H1 (cell line): ENCODE results near the gene CRTC3. TPM values are rescaled to one million over a fixed set of nuclear protein-coding genes. Genes with fewer than 3 reads are reported as not detected.

Experiments
- CTCF ChIA-PET: fragments of 300-600 bp; sonication (Branson Sonifier 250); formaldehyde crosslinking; loops from one replicate; lab custom pipeline; 2021; ENCODE audit not compliant: partially characterized antibody; lab: Charles Lee
- POLR2A ChIA-PET: fragments of 300-600 bp; sonication (Branson Sonifier 250); formaldehyde crosslinking; loops from one replicate; lab custom pipeline; 2021; ENCODE audit warnings: inconsistent platforms; ENCODE audit not compliant: partially characterized antibody; lab: Charles Lee
- DNase-seq, 2 experiments: peaks; one replicate each; pipeline versions ENCODE4 v3.0.0 to v3.0.0-alpha.2; 2010 to 2022; ENCODE audit warnings: low spot score in 2 of 2, low read depth in 1 of 2, mixed read lengths in 1 of 2
- FAIRE-seq: peaks from 2 replicates; lab custom pipeline; 2011; peaks lifted over from hg19 to GRCh38; lab: Jason Lieb, UNC
- H2AFZ ChIP-seq: 2 replicates; pipeline ENCODE4 v1.8.1; 2012; ENCODE audit warnings: low read length, inconsistent platforms
- H2AK5ac ChIP-seq: 2 replicates; pipeline ENCODE4 v1.6.1; 2013; ENCODE audit warnings: low read depth, low read length
- H2BK120ac ChIP-seq: replicated peaks from 2 replicates; pipeline ENCODE3; 2013; ENCODE audit warnings: low read depth, low read length, inconsistent platforms
- H2BK12ac ChIP-seq: 2 replicates; pipeline ENCODE4 v1.6.1; 2013; ENCODE audit warnings: low read depth, low read length
- H2BK15ac ChIP-seq: 2 replicates; pipeline ENCODE4 v1.6.1; 2013; ENCODE audit warnings: low read length
- H2BK20ac ChIP-seq: 2 replicates; pipeline ENCODE4 v1.6.1; 2013; ENCODE audit warnings: low read length
- H2BK5ac ChIP-seq: 2 replicates; pipeline ENCODE4 v1.6.1; 2013; ENCODE audit warnings: low read depth, low read length
- H3K14ac ChIP-seq: 2 replicates; pipeline ENCODE4 v1.6.1; 2013; ENCODE audit warnings: inconsistent platforms; ENCODE audit not compliant: insufficient read length
- H3K18ac ChIP-seq: 2 replicates; pipeline ENCODE4 v1.6.1; 2013; ENCODE audit warnings: low read length; ENCODE audit errors: extremely low read depth
- H3K23ac ChIP-seq: 2 replicates; pipeline ENCODE4 v1.6.1; 2013; ENCODE audit warnings: inconsistent platforms; ENCODE audit not compliant: insufficient read length
- H3K23me2 ChIP-seq: 2 replicates; pipeline ENCODE4 v1.6.1; 2013; ENCODE audit warnings: low read depth, low read length
- H3K27ac ChIP-seq: 2 replicates; pipeline ENCODE4 v1.6.1; 2011; ENCODE audit warnings: low read depth, low read length, inconsistent platforms
- H3K27me3 ChIP-seq, 4 experiments: replicated peaks in 1 of 4; 1 replicate in 1 of 4; 2 replicates in 3 of 4; pipeline versions ENCODE4 v1.6.1 to v1.8.1; 2011 to 2013; ENCODE audit warnings: low read length in 3 of 4, mild to moderate bottlenecking in 3 of 4, inconsistent platforms in 2 of 4, mixed read lengths in 2 of 4, moderate library complexity in 1 of 4; ENCODE audit not compliant: control insufficient read depth in 3 of 4, insufficient read depth in 3 of 4; ENCODE audit errors: extremely low read depth in 1 of 4
- H3K36me3 ChIP-seq, 4 experiments: 2 replicates each; pipeline versions ENCODE4 v1.6.1 to v1.8.1; 2011 to 2013; ENCODE audit warnings: mild to moderate bottlenecking in 4 of 4, low read length in 3 of 4, moderate library complexity in 2 of 4, control low read depth in 1 of 4, inconsistent platforms in 1 of 4; ENCODE audit not compliant: insufficient read depth in 4 of 4, control insufficient read depth in 2 of 4
- H3K4ac ChIP-seq: replicated peaks from 2 replicates; pipeline ENCODE3; 2013; ENCODE audit warnings: low read length, low read depth, mixed read lengths, inconsistent platforms; ENCODE audit not compliant: insufficient read length
- H3K4me1 ChIP-seq, 4 experiments: replicated peaks in 1 of 4; 1 replicate in 1 of 4; 2 replicates in 3 of 4; pipeline versions ENCODE4 v1.6.1 to v1.8.1; 2011 to 2013; ENCODE audit warnings: low read length in 3 of 4, inconsistent platforms in 2 of 4, mixed read lengths in 1 of 4; ENCODE audit not compliant: insufficient read depth in 4 of 4, control insufficient read depth in 3 of 4
- H3K4me2 ChIP-seq, 2 experiments: 2 replicates each; pipeline versions ENCODE4 v1.6.1 to v1.8.1; 2011 to 2013; ENCODE audit warnings: low read depth in 2 of 2, low read length in 2 of 2, control low read depth in 1 of 2, inconsistent platforms in 1 of 2, mild to moderate bottlenecking in 1 of 2; ENCODE audit not compliant: insufficient read depth in 1 of 2
- H3K4me3 ChIP-seq, 4 experiments: fragments of 200-600, 300-600 bp in 1 of 4; sonication (generic), shearing (Covaris generic), sonication (Bioruptor Twin) in 1 of 4; 2 replicates each; pipeline versions ENCODE4 v1.5.1 to v1.8.1; 2011 to 2016; ENCODE audit warnings: low read length in 4 of 4, low read depth in 3 of 4, control low read depth in 2 of 4, inconsistent platforms in 2 of 4, mild to moderate bottlenecking in 2 of 4, mixed read lengths in 1 of 4, moderate library complexity in 1 of 4; ENCODE audit not compliant: insufficient read depth in 2 of 4; ENCODE audit errors: extremely low read depth in 1 of 4
- H3K56ac ChIP-seq: replicated peaks from 2 replicates; pipeline ENCODE3; 2013; ENCODE audit warnings: low read depth, mild to moderate bottlenecking, mixed read lengths, low read length, inconsistent platforms; ENCODE audit not compliant: insufficient read length
- H3K79me1 ChIP-seq: 2 replicates; pipeline ENCODE4 v1.6.1; 2013; ENCODE audit warnings: low read depth, low read length, control low read depth
- H3K79me2 ChIP-seq, 2 experiments: 2 replicates each; pipeline versions ENCODE4 v1.6.1 to v1.8.1; 2012 to 2013; ENCODE audit warnings: low read length in 2 of 2, mild to moderate bottlenecking in 2 of 2, inconsistent platforms in 1 of 2; ENCODE audit not compliant: insufficient read depth in 2 of 2, control insufficient read depth in 1 of 2
- H3K9ac ChIP-seq, 4 experiments: replicated peaks in 1 of 4; 1 replicate in 1 of 4; 2 replicates in 3 of 4; pipeline versions ENCODE4 v1.6.1 to v1.8.1; 2011 to 2013; ENCODE audit warnings: low read depth in 3 of 4, low read length in 3 of 4, control low read depth in 2 of 4, mild to moderate bottlenecking in 2 of 4, moderate library complexity in 2 of 4, inconsistent platforms in 1 of 4; ENCODE audit errors: extremely low read depth in 1 of 4
- H3K9me3 ChIP-seq, 2 experiments: 2 replicates each; pipeline versions ENCODE4 v1.6.1 to v1.8.1; 2012 to 2013; ENCODE audit warnings: mild to moderate bottlenecking in 2 of 2, moderate library complexity in 2 of 2, control low read depth in 1 of 2, inconsistent platforms in 1 of 2, low read depth in 1 of 2, low read length in 1 of 2, mixed read lengths in 1 of 2; ENCODE audit not compliant: insufficient read depth in 2 of 2
- H4K20me1 ChIP-seq, 2 experiments: replicated peaks in 1 of 2; 2 replicates each; pipeline versions ENCODE3 to v1.8.1; 2011 to 2013; ENCODE audit warnings: inconsistent platforms in 2 of 2, low read length in 2 of 2, mild to moderate bottlenecking in 1 of 2; ENCODE audit not compliant: insufficient read depth in 2 of 2, control insufficient read depth in 1 of 2
- H4K5ac ChIP-seq: 2 replicates; pipeline ENCODE4 v1.6.1; 2013; ENCODE audit warnings: low read length, low read depth, mixed read lengths, inconsistent platforms; ENCODE audit not compliant: insufficient read length
- H4K8ac ChIP-seq: 2 replicates; pipeline ENCODE4 v1.8.0; 2013; ENCODE audit warnings: mild to moderate bottlenecking, moderate library complexity, low read length, inconsistent platforms; ENCODE audit not compliant: insufficient read depth; ENCODE audit errors: extremely low read depth
- H4K91ac ChIP-seq: replicated peaks from 2 replicates; pipeline ENCODE3; 2013; ENCODE audit warnings: low read length, mixed read lengths, inconsistent platforms; ENCODE audit not compliant: insufficient read length
- RBBP5 ChIP-seq: IDR thresholded peaks from 2 replicates; pipeline ENCODE4 v1.7.1; 2012; ENCODE audit warnings: low read depth, mild to moderate bottlenecking, inconsistent platforms, low read length, moderate library complexity, borderline replicate concordance
- SRF ChIP-seq: IDR thresholded peaks from 2 replicates; pipeline ENCODE4 v1.6.1; 2011; ENCODE audit warnings: mild to moderate bottlenecking, low read depth, low read length, moderate library complexity
- TCF12 ChIP-seq: IDR thresholded peaks from 2 replicates; pipeline ENCODE4 v1.6.1; 2011; ENCODE audit warnings: low read depth, mild to moderate bottlenecking, low read length
- YY1 ChIP-seq: IDR thresholded peaks from 2 replicates; pipeline ENCODE4 v1.6.1; 2011; ENCODE audit warnings: low read depth, mild to moderate bottlenecking, low read length
- WGBS, 2 experiments: shearing (Covaris generic) in 1 of 2; methylation state at CpG; one replicate each; pipeline versions ENCODE4 v1.1.6 to v1.1.7; 2013 to 2015; ENCODE audit warnings: low lambda C conversion rate in 2 of 2, mixed read lengths in 2 of 2, inconsistent platforms in 1 of 2, low coverage in 1 of 2, missing lambda C conversion rate in 1 of 2; ENCODE audit not compliant: insufficient replicate concordance in 2 of 2, insufficient coverage in 1 of 2, insufficient read length in 1 of 2; ENCODE audit errors: extremely low coverage in 1 of 2, missing lambda C conversion rate in 1 of 2; 5-methylcytosine and 5-hydroxymethylcytosine counted together
- polyA plus RNA-seq, 7 experiments: library from polyadenylated mRNA; depleted of rRNA in 3 of 7; stranded (reverse) in 5 of 7; unstranded in 2 of 7; fragments of >200 nt in 5 of 7; fragments of 200-250 nt in 2 of 7; gene quantifications; 1 replicate in 5 of 7; 2 replicates in 1 of 7; 4 replicates in 1 of 7; pipeline versions ENCODE4 v1.2.1 to v1.2.3, GENCODE V29; 2011 to 2013; ENCODE audit warnings: missing spikeins in 2 of 7, mixed read lengths in 2 of 7
- total RNA-seq: library from RNA; stranded (reverse); fragmentation: NEBNext Ultra II Directional; extraction: Animal tissue kit (Norgen Biotek cat#: 25700); gene quantifications from 2 replicates; pipeline ENCODE4 v1.2.1, GENCODE V29; 2021

Gene CRTC3
- total and polyA plus RNA-seq, 2 of the 8 experiments (the other 6 are each of a cell fraction or from before 2014, with no cell fraction given), result 5.0 to 5.3 TPM

GRCh38 chr15:90512276-90512675 is 17.4 kb upstream of the CRTC3 start:
- no peak overlapping the region for H2BK20ac ChIP-seq
- TF ChIP-seq RBBP5, result no peak
- TF ChIP-seq SRF, result no peak
- no peak for TF ChIP-seq TCF12
- no peak for TF ChIP-seq YY1
- no peak overlapping the region for H3K14ac ChIP-seq
- no peak overlapping the region for H3K56ac ChIP-seq
- FAIRE-seq (no peak), DNase-seq (no peak)
- H3K4ac ChIP-seq, result no peak overlapping the region
- no peak overlapping the region for H2BK12ac ChIP-seq
- H2BK15ac ChIP-seq, result no peak overlapping the region
- H3K27ac ChIP-seq, result no peak overlapping the region
- H2BK5ac ChIP-seq, result no peak overlapping the region
- H2BK120ac ChIP-seq, result no peak overlapping the region
- no peak overlapping the region for H2AFZ ChIP-seq
- no peaks in the 10 kb centered on the region for H3K4me1 ChIP-seq
- POLR2A ChIA-PET, result no interaction called here
- H4K8ac ChIP-seq, result no peak overlapping the region
- no peaks in the 10 kb centered on the region for H3K9me3 ChIP-seq
- no peak overlapping the region for H2AK5ac ChIP-seq
- H3K36me3 ChIP-seq, result no peaks in the 10 kb centered on the region
- 85% methylated on average over 2 of the region's 2 CpGs; no CpG with 5 or more reads in 1 of the 2 experiments for WGBS, 2 experiments
- no peak overlapping the region for H3K23ac ChIP-seq
- no peak overlapping the region for H3K4me2 ChIP-seq
- no peak overlapping the region for H4K91ac ChIP-seq
- no peak overlapping the region for H4K5ac ChIP-seq
- no peaks in the 10 kb centered on the region for H3K79me1 ChIP-seq
- CTCF ChIA-PET, result interaction anchor here (0.7 to 3.0 kb wide), 5 partner anchors 10 to 1194 kb away, joined by 3 to 14 read pairs (median 3); no protein-coding TSS in a partner anchor
- H3K23me2 ChIP-seq, result no peaks in the 10 kb centered on the region
- no peak overlapping the region for H3K4me3 ChIP-seq
- no peak overlapping the region for H3K9ac ChIP-seq
- no peaks in the 10 kb centered on the region for H4K20me1 ChIP-seq
- no peaks in the 10 kb centered on the region for H3K27me3 ChIP-seq
- no peak overlapping the region for H3K18ac ChIP-seq
- H3K79me2 ChIP-seq, result no peaks in the 10 kb centered on the region
